ENCODE results near the gene CCDC188.

- TF ChIP-seq, protein P1, sequence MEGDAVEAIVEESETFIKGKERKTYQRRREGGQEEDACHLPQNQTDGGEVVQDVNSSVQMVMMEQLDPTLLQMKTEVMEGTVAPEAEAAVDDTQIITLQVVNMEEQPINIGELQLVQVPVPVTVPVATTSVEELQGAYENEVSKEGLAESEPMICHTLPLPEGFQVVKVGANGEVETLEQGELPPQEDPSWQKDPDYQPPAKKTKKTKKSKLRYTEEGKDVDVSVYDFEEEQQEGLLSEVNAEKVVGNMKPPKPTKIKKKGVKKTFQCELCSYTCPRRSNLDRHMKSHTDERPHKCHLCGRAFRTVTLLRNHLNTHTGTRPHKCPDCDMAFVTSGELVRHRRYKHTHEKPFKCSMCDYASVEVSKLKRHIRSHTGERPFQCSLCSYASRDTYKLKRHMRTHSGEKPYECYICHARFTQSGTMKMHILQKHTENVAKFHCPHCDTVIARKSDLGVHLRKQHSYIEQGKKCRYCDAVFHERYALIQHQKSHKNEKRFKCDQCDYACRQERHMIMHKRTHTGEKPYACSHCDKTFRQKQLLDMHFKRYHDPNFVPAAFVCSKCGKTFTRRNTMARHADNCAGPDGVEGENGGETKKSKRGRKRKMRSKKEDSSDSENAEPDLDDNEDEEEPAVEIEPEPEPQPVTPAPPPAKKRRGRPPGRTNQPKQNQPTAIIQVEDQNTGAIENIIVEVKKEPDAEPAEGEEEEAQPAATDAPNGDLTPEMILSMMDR (IDR thresholded peaks at IDR 0.05; ENCODE audit: low read depth, low read length, poor library complexity, severe bottlenecking): no peak
- no peak for TF ChIP-seq EZH2phosphoT487 (IDR thresholded peaks at IDR 0.05; ENCODE audit: borderline replicate concordance, low read length)
Observed at GRCh38 chr22:20116376-20116950, 34.4 kb downstream of the CCDC188 start.

Data from DOHH2 (cell line).